NT2/D1 (cell line): ENCODE data around the gene RASD1.

ENCODE experiments used
- DNase-seq: peaks from one replicate; pipeline ENCODE4 v3.0.0-alpha.2; 2011; ENCODE audit warnings: low read depth, low spot score
- H3K27me3 ChIP-seq: 2 replicates; pipeline ENCODE4 v1.6.0; 2011; ENCODE audit warnings: mild to moderate bottlenecking; ENCODE audit not compliant: insufficient read length, insufficient read depth
- H3K36me3 ChIP-seq: 2 replicates; pipeline ENCODE4 v1.6.1; 2011; ENCODE audit warnings: mild to moderate bottlenecking, low read length, mixed read lengths; ENCODE audit not compliant: insufficient read depth, insufficient read length
- H3K4me1 ChIP-seq: 2 replicates; pipeline ENCODE4 v1.5.1; 2011; ENCODE audit not compliant: insufficient read depth, insufficient read length
- H3K4me3 ChIP-seq: 2 replicates; pipeline ENCODE4 v1.5.1; 2011; ENCODE audit warnings: low read depth; ENCODE audit not compliant: insufficient read length
- H3K9ac ChIP-seq: 2 replicates; pipeline ENCODE4 v1.6.0; 2011; ENCODE audit warnings: low read depth; ENCODE audit not compliant: insufficient read length
- H3K9me3 ChIP-seq: 2 replicates; pipeline ENCODE4 v1.5.1; 2011; ENCODE audit warnings: mild to moderate bottlenecking, low read length; ENCODE audit not compliant: insufficient read depth
- SUZ12 ChIP-seq: IDR thresholded peaks from 2 replicates; pipeline ENCODE4 v1.6.1; 2011; ENCODE audit not compliant: insufficient read length, insufficient read depth; ENCODE audit errors: extremely low read depth
- YY1 ChIP-seq: IDR thresholded peaks from 2 replicates; pipeline ENCODE4 v1.6.1; 2011; ENCODE audit not compliant: insufficient read length, insufficient read depth
- ZNF274 ChIP-seq: IDR thresholded peaks from 2 replicates; pipeline ENCODE4 v1.6.1; 2011; ENCODE audit warnings: mild to moderate bottlenecking, low read depth, low read length

The RASD1 gene

DNA sequence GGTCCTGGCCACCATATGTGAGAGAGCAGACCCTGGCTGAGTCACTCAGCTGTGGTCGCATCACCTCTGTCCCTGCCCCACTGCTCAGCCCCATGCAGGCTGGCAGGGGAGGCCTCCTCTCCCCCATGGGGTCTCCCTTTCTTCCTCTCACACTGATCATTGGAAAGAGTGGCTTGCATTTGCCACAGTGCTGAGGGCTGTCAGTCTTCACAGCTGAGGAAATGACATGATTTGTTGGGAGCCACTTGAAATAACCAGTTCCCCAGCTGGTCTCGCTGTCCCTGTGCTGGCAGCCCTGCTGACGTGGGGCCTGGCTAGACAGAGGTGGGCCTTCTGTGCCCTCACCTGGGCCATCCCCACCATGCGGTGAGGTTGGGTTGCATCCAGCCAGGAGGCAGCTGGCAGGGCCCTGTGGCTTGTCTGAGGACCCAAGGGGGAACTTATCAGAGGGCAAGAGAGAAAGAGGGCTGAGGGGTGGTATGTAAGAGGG lies 49.5 kb downstream of the RASD1 start:
- DNase-seq: no peak
- peaks cover 3% of the 10 kb centered on the region for H3K4me1 ChIP-seq
- no peaks in the 10 kb centered on the region for H3K9me3 ChIP-seq
- no peaks in the 10 kb centered on the region for H3K27me3 ChIP-seq
- TF ChIP-seq SUZ12: no peak
- no peak for TF ChIP-seq YY1
- no peak for TF ChIP-seq ZNF274
- H3K4me3 ChIP-seq: no peak overlapping the region
- no peaks in the 10 kb centered on the region for H3K36me3 ChIP-seq
- no peak overlapping the region for H3K9ac ChIP-seq

DNA sequence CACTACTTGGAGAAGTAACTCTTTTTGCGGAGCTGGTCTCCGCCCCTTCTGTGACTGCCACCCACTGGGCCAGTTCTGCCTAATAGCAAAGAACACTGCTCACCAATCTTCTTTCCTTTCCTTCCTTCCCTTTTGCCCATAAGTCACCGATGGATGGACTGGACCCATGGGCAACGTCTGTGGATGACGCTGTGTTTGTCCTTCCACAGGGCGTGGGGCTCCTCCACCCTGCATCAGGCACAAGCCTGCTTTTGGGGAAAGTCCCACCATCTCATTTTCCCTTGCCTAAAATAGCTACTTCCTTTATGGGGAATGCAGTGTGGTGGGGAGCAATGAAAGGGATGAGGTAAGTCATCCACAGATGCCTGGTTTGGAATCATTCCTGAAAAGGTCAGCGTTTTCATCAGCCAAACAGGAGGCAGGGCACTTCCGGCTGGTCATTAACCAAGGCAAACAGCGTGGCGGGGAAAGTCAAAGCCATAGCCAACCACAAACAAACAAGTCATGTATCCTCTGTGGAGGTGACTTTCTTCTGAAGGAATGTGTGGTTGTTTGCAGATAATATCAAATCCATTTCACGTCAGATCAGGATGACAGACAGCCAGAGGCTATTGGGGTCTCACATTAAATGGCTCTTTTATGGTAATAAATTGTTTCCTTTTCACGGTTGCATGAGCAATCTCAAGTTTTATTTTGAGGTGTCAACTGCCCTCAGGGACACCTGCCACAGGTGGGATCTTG lies 50.1 kb downstream of the RASD1 start:
- Histone ChIP-seq H3K9me3 (no peaks in the 10 kb centered on the region), H3K4me1 (peaks cover 3% of the 10 kb centered on the region), H3K27me3 (no peaks in the 10 kb centered on the region), H3K36me3 (no peaks in the 10 kb centered on the region), H3K9ac (no peak overlapping the region), H3K4me3 (no peak overlapping the region)
- no peak for TF ChIP-seq SUZ12
- no peak for TF ChIP-seq ZNF274
- no peak for TF ChIP-seq YY1
- DNase-seq: no peak

DNA sequence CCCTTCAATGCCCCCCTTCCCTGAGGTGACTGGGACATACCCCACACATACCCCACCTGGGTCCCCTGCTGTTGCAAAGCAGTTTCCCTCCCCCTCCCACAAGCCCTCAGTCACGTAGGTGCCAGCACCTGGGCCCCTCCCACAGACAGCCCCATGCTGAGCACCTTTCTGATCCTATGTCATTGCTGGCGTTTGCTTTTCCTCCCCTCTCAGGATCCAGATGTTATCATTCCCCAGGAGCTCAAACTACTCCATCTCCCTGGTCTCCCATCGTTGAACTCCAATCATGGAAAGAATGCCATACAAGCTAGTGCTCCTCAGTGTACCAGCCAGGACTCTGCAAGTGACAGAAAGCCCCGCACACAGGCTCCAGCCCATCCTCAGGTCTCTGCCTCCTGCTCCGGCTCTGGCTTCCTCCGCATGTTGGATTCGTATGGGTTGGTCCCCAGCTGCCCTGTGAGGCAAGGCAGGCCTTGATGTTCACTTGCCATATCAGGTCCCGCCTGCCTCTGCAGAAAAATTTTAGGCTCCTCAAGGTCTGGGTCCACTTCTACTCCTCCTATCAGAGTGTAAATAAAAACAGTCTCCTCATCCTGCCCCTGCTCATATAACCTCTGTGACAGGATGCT lies 50.8 kb downstream of the RASD1 start:
- no peak for TF ChIP-seq YY1
- no peak for TF ChIP-seq SUZ12
- TF ChIP-seq ZNF274: no peak
- H3K9me3 ChIP-seq: no peaks in the 10 kb centered on the region
- H3K4me1 ChIP-seq: peaks cover 6% of the 10 kb centered on the region
- DNase-seq: no peak
- no peaks in the 10 kb centered on the region for H3K36me3 ChIP-seq
- H3K27me3 ChIP-seq: no peaks in the 10 kb centered on the region
- H3K4me3 ChIP-seq: no peak overlapping the region
- no peak overlapping the region for H3K9ac ChIP-seq
